ENCODE measurements around the gene KRT82. TPM values are rescaled to one million over a fixed set of nuclear protein-coding genes. Genes with fewer than 3 reads are reported as not detected.
"Not testable (repeated sequence)": the region's sequence is repeated elsewhere in the genome, so short reads cannot be mapped to it uniquely, and the experiment has no call there.

KRT82 gene
- total RNA-seq, 1 experiment from 2014 or later: not detected

DNA sequence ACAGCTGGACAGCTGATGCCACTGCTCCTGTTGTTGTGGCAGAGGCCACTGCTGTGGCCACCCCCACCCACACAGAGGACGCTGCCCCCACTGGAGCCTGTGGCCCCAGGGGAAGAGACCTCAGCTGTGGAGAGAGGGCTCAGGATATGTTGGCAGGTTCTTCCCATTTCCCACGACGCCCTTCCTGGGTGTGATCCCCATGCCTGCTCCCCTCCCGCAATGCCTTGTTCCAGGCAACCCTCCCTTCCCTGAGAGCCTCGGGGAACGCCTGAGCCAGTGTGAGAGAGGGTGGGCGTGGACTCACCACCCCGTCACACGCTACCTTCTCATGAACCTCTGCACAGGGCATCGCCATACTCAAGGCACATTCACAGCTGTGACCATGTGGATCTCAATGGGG, 5.7 kb upstream of the KRT82 start:
- Histone ChIP-seq H3K18ac (ENCODE audit: insufficient read length, low read depth, low read length) (no peak overlapping the region), H3K4me1 (ENCODE audit: insufficient read depth, low read length) (no peaks in the 10 kb centered on the region), H2BK120ac (ENCODE audit: low read depth, low read length, poor library complexity, severe bottlenecking) (no peak overlapping the region), H3K4me2 (ENCODE audit: insufficient read depth, insufficient read length, low read length) (no peak overlapping the region), H3K23ac (ENCODE audit: insufficient read length, low read depth, low read length) (no peak overlapping the region), H4K91ac (ENCODE audit: insufficient read length, low read depth, low read length) (no peak overlapping the region), H2BK5ac (ENCODE audit: insufficient read length, low read length) (no peak overlapping the region), H3K56ac (ENCODE audit: insufficient read length, low read depth, low read length) (no peak overlapping the region), H3K9me3 (ENCODE audit: control insufficient read depth, low read depth, low read length) (no peaks in the 10 kb centered on the region), H3K9ac (ENCODE audit: extremely low read depth, insufficient read length, low read length) (no peak overlapping the region), H3K79me2 (ENCODE audit: insufficient read depth, low read length) (no peaks in the 10 kb centered on the region), H2BK15ac (ENCODE audit: low read depth, low read length) (no peak overlapping the region), H3T11ph (ENCODE audit: low read length) (no peak overlapping the region), H3K27me3 (ENCODE audit: insufficient read depth, low read length) (no peaks in the 10 kb centered on the region), H2BK20ac (ENCODE audit: low read depth, low read length, poor library complexity, severe bottlenecking) (no peak overlapping the region), H4K5ac (ENCODE audit: insufficient read length, low read depth, low read length) (no peak overlapping the region), H2AK5ac (ENCODE audit: insufficient read length, low read length) (no peak overlapping the region), H3K79me1 (ENCODE audit: insufficient read depth, low read depth, low read length, poor library complexity, severe bottlenecking) (no peaks in the 10 kb centered on the region), H3K27ac (ENCODE audit: insufficient read length, low read depth, low read length) (no peak overlapping the region), H2AFZ (ENCODE audit: low read length) (no peak overlapping the region), H2BK12ac (ENCODE audit: insufficient read length, low read depth, low read length) (no peak overlapping the region), H4K8ac (replicated peaks; ENCODE audit: insufficient read length, low read depth, low read length) (no peak overlapping the region), H4K20me1 (ENCODE audit: control insufficient read depth, insufficient read depth, insufficient read length) (no peaks in the 10 kb centered on the region), H3K23me2 (ENCODE audit: insufficient read length, low read depth, low read length, poor library complexity, severe bottlenecking) (peaks cover 3% of the 10 kb centered on the region), H3K14ac (ENCODE audit: insufficient read depth, low read length) (no peak overlapping the region), H3K4ac (ENCODE audit: low read depth, low read length) (no peak overlapping the region)
- peaks cover 8 to 9% of the 10 kb centered on the region in 2 experiments for H3K4me1 Mint-ChIP-seq
- TF ChIP-seq, protein P1, sequence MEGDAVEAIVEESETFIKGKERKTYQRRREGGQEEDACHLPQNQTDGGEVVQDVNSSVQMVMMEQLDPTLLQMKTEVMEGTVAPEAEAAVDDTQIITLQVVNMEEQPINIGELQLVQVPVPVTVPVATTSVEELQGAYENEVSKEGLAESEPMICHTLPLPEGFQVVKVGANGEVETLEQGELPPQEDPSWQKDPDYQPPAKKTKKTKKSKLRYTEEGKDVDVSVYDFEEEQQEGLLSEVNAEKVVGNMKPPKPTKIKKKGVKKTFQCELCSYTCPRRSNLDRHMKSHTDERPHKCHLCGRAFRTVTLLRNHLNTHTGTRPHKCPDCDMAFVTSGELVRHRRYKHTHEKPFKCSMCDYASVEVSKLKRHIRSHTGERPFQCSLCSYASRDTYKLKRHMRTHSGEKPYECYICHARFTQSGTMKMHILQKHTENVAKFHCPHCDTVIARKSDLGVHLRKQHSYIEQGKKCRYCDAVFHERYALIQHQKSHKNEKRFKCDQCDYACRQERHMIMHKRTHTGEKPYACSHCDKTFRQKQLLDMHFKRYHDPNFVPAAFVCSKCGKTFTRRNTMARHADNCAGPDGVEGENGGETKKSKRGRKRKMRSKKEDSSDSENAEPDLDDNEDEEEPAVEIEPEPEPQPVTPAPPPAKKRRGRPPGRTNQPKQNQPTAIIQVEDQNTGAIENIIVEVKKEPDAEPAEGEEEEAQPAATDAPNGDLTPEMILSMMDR (conservative IDR thresholded peaks at IDR 0.05): no peak
- H3K36me3 Mint-ChIP-seq (ENCODE audit: insufficient read depth in 1 of 3, low read depth in 3 of 3): peaks cover 2 to 5% (median 4%) of the 10 kb centered on the region in 3 experiments; a peak in 5 of 7 replicates
- no peak overlapping the region for H3K27ac Mint-ChIP-seq
- H3K27me3 Mint-ChIP-seq (ENCODE audit: low read depth): peaks cover 13% of the 10 kb centered on the region
- WGBS (ENCODE audit: extremely low coverage, insufficient read length, low lambda C conversion rate): no CpG with 5 or more reads among the region's 10 CpGs
- no peak for DNase-seq
- H3K4me3 Mint-ChIP-seq: no peak overlapping the region
- peaks cover 16 to 17% of the 10 kb centered on the region in 2 experiments for H3K9me3 Mint-ChIP-seq

- not testable (repeated sequence) for H3K4me1 ChIP-seq (ENCODE audit: insufficient read depth, low read length); H3K27ac ChIP-seq (ENCODE audit: insufficient read length, low read depth, low read length); H3K23me2 ChIP-seq (ENCODE audit: insufficient read length, low read depth, low read length, poor library complexity, severe bottlenecking); DNase-seq; H2AK5ac ChIP-seq (ENCODE audit: insufficient read length, low read length); H4K5ac ChIP-seq (ENCODE audit: insufficient read length, low read depth, low read length); H3K4me1 Mint-ChIP-seq; H3K36me3 Mint-ChIP-seq (ENCODE audit: insufficient read depth in 1 of 3, low read depth in 3 of 3); H3K4me3 Mint-ChIP-seq; H2BK15ac ChIP-seq (ENCODE audit: low read depth, low read length); H4K20me1 ChIP-seq (ENCODE audit: control insufficient read depth, insufficient read depth, insufficient read length); H3K14ac ChIP-seq (ENCODE audit: insufficient read depth, low read length); H2BK120ac ChIP-seq (ENCODE audit: low read depth, low read length, poor library complexity, severe bottlenecking); H3T11ph ChIP-seq (ENCODE audit: low read length); H2BK5ac ChIP-seq (ENCODE audit: insufficient read length, low read length); H2AFZ ChIP-seq (ENCODE audit: low read length); H3K79me1 ChIP-seq (ENCODE audit: insufficient read depth, low read depth, low read length, poor library complexity, severe bottlenecking); H2BK20ac ChIP-seq (ENCODE audit: low read depth, low read length, poor library complexity, severe bottlenecking); H3K27ac Mint-ChIP-seq; H3K23ac ChIP-seq (ENCODE audit: insufficient read length, low read depth, low read length); H3K27me3 ChIP-seq (ENCODE audit: insufficient read depth, low read length); H4K8ac ChIP-seq (replicated peaks; ENCODE audit: insufficient read length, low read depth, low read length); H3K4ac ChIP-seq (ENCODE audit: low read depth, low read length); H3K9me3 ChIP-seq (ENCODE audit: control insufficient read depth, low read depth, low read length); H3K4me2 ChIP-seq (ENCODE audit: insufficient read depth, insufficient read length, low read length); H3K9ac ChIP-seq (ENCODE audit: extremely low read depth, insufficient read length, low read length); H4K91ac ChIP-seq (ENCODE audit: insufficient read length, low read depth, low read length); H3K18ac ChIP-seq (ENCODE audit: insufficient read length, low read depth, low read length); H2BK12ac ChIP-seq (ENCODE audit: insufficient read length, low read depth, low read length); H3K79me2 ChIP-seq (ENCODE audit: insufficient read depth, low read length); H3K56ac ChIP-seq (ENCODE audit: insufficient read length, low read depth, low read length)
- no CpG with 5 or more reads among the region's 1 CpG for WGBS (ENCODE audit: extremely low coverage, insufficient read length, low lambda C conversion rate)
- H3K27me3 Mint-ChIP-seq (ENCODE audit: low read depth): peaks cover 13% of the 10 kb centered on the region
- peaks cover 16 to 17% of the 10 kb centered on the region in 2 experiments for H3K9me3 Mint-ChIP-seq
Measured at GRCh38 chr12:52410589-52411248, 4.6 kb upstream of the KRT82 start.
